GM13977 (cell line): ENCODE data around the gene TMC2.

Source experiments
- DNase-seq: peaks from one replicate; pipeline ENCODE4 v3.0.0; 2012; ENCODE audit warnings: low spot score
- in situ Hi-C: fragments of 300-500 bp; cut with MboI; formaldehyde crosslinking; loops from one replicate; pipeline ENCODE4 v1.12.0; 2022; ENCODE audit warnings: low sequenced_read_pairs, low pct_unique_long_range_greater_than_20kb, mixed read lengths, inconsistent platforms; ENCODE audit not compliant: unreplicated experiment
- TF ChIP-seq, protein P1 (sequence below): IDR thresholded peaks from 2 replicates; pipeline ENCODE4 v1.5.1; 2012; ENCODE audit warnings: mild to moderate bottlenecking, control low read depth; ENCODE audit not compliant: insufficient read depth; ENCODE audit errors: extremely low read depth, missing control alignments

The TMC2 gene

DNA sequence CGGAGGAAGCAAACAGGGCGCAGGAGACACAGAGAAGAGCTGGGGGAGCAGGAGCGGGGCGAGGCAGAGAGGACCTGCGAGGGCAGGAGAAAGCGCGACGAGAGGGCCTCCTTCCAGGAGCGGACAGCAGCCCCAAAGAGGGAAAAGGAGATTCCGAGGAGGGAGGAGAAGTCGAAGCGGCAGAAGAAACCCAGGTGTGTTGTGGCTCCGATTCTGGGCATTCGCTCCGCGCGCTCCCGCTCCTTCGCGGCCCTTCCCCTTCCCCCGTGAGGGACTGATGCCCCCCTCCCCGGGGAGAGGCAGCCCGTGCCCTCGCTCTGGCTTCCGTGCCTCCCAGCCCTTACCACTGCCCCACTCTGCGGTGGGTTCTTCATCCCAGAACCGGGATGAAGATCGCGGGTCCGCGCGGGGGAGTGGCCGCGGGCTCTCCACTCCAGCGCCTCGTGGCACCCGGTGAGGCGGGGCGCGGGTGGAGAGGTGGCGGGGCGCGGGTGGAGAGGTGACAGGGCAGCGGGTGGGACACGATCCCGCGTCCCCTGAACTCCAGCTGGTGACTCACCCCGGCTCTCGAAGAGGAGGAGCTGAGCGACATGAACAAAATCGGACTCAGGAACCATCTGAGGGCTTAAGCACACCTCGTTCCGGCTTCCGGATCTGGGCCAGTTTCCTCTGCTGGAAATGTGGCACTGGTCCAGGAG is 22.4 kb downstream of the TMC2 start:
- DNase-seq, result no peak
- TF ChIP-seq, protein P1, sequence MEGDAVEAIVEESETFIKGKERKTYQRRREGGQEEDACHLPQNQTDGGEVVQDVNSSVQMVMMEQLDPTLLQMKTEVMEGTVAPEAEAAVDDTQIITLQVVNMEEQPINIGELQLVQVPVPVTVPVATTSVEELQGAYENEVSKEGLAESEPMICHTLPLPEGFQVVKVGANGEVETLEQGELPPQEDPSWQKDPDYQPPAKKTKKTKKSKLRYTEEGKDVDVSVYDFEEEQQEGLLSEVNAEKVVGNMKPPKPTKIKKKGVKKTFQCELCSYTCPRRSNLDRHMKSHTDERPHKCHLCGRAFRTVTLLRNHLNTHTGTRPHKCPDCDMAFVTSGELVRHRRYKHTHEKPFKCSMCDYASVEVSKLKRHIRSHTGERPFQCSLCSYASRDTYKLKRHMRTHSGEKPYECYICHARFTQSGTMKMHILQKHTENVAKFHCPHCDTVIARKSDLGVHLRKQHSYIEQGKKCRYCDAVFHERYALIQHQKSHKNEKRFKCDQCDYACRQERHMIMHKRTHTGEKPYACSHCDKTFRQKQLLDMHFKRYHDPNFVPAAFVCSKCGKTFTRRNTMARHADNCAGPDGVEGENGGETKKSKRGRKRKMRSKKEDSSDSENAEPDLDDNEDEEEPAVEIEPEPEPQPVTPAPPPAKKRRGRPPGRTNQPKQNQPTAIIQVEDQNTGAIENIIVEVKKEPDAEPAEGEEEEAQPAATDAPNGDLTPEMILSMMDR, result no peak
- in situ Hi-C loops, result no loop called here

DNA sequence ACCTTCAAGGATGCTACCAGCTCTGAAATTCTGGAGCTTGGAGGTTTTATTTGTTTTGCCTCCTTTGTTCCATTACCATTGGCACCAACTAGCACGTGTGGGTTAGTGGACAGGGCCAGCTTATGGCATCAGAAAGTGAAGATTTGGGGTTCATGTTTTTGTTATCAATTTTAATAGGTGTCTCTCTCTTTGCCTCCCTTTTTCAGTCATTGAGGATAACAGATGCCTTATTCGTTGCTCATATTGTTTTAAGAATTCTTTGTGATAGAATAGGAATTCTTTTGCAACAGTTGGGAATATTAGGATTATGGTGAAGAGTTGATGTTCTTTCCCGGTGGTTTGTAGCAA is 22.9 kb downstream of the TMC2 start:
- in situ Hi-C loops, result no loop called here
- DNase-seq, result no peak
- TF ChIP-seq, protein P1, result no peak

DNA sequence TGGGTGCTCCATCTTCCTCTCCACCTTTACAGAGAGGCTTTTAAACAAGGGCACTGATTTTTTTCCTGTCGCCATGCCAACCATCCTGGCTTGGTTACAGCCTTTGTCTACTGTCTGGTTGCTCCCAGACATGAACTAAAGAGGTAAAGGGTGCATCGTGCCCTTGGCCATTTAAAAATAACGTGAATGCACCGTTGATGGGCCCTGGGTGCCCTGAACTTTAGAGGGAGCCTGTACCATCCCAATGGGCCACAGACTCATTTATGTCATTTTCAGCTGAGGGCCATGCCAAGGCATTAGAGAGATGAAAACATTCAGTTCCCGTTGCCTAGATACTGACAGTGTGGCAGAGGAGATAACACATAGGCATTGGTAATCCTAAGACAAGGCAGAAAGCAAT is 23.3 kb downstream of the TMC2 start:
- TF ChIP-seq, protein P1, result no peak
- DNase-seq, result no peak
- in situ Hi-C loops, result no loop called here

DNA sequence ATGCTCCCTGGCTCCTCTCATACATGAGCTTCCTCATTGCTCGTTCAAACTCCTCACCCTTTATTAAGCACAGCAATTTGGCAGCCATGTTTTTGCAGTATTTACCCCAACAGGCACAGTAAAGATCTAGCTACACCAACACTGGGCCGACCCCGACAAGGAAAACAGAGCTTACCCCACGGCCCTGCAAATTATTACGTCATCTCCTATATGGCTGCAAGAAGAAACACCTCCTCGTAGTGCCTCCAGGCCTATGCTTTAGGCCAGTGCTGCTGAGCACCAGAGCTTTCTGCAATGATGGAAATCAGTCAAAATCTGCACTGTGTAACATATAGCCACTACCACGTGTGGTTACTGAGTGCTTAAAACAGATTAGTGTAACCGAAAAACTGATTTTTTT is 26.7 kb downstream of the TMC2 start:
- in situ Hi-C loops, result no loop called here
- DNase-seq, result no peak
- TF ChIP-seq, protein P1, result no peak

DNA sequence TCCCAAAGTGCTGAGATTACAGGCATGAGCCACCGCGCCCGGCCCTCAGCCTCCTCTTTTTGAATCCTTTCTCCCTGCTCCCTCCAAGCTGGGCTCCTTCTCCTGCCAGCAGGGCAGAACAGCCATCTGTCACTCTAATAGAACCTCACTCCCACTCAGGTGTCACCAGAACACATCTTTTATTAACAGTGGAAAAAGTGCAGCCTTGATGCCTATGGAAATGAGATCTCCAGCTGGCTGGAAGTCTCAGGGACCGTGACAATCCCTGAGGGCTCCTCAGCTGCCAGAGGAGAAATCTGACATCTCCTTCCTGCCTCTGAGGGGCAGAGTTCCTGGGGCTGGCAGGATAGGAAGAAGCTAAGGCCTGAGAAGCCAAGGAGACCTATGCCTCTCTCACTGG is 28.0 kb downstream of the TMC2 start:
- TF ChIP-seq, protein P1, result no peak
- in situ Hi-C loops, result no loop called here
- DNase-seq, result no peak

DNA sequence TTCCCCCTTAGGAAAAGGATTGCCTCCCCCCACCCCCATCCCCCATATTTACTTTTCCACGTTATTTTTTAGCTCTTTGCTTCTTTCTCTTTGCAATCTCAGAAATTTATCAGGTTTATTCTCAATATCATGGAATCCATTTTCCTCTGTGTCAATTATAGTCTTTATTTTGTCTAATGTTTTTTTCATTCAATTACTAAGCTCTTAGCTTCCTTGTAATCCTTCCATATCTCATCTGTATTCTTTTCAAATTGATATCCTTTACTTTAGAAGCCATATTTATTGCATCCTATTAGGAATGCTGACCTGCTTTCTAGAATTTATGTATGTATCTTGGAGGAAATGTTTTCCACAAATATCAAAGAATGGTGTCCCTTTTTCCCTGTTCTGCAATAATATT is 39.3 kb downstream of the TMC2 start:
- TF ChIP-seq, protein P1, result no peak
- in situ Hi-C loops, result no loop called here
- no peak for DNase-seq
